ENCODE data around the gene ST6GALNAC5.

GRCh38 chr1:76950306-76950705 is 83.0 kb downstream of the ST6GALNAC5 start:
- no peak for TF ChIP-seq CTCF (IDR thresholded peaks at IDR 0.05)
- TF ChIP-seq EZH2 (IDR thresholded peaks at IDR 0.05) = no peak
- TF ChIP-seq EZH2phosphoT487 (IDR thresholded peaks at IDR 0.05) = no peak
